CD4-positive, CD25-positive, alpha-beta regulatory T cell (primary cell): Measurements from ENCODE around the gene TRIM56. TPM values are rescaled to one million over a fixed set of nuclear protein-coding genes. Genes with fewer than 3 reads are reported as not detected.
"Not testable (repeated sequence)": the region's sequence is repeated elsewhere in the genome, so short reads cannot be mapped to it uniquely, and the experiment has no call there.

Experiments
- ATAC-seq, 2 donors: fragments of 150-1000 bp; cut with Tn5 transposase; one replicate each; pipeline ENCODE4 v1.10.0; 2021; ENCODE audit warnings: low read depth in 2 of 2, moderate number of reproducible peaks in 2 of 2, moderate library complexity in 1 of 2
- DNase-seq, 3 donors: peaks; one replicate each; pipeline versions ENCODE4 v3.0.0 to v3.0.0-alpha.2; 2012 to 2022; ENCODE audit warnings: mixed read lengths in 1 of 3
- H3K27ac ChIP-seq: one replicate; pipeline ENCODE4 v1.7.0; 2013; ENCODE audit warnings: mild to moderate bottlenecking, low read length; ENCODE audit not compliant: insufficient read depth, poor library complexity, severe bottlenecking
- H3K27me3 ChIP-seq: one replicate; pipeline ENCODE4 v1.7.0; 2013; ENCODE audit warnings: low read length; ENCODE audit not compliant: control insufficient read depth, insufficient read depth
- H3K36me3 ChIP-seq: one replicate; pipeline ENCODE4 v1.7.0; 2013; ENCODE audit warnings: mild to moderate bottlenecking, low read length, moderate library complexity; ENCODE audit not compliant: control insufficient read depth, insufficient read depth
- H3K4me1 ChIP-seq: 2 replicates; pipeline ENCODE4 v1.7.0; 2013; ENCODE audit warnings: mild to moderate bottlenecking, low read length; ENCODE audit not compliant: insufficient read depth, control insufficient read depth, poor library complexity, severe bottlenecking
- H3K4me3 ChIP-seq: one replicate; pipeline ENCODE4 v1.7.0; 2013; ENCODE audit warnings: low read depth, mild to moderate bottlenecking, low read length, moderate library complexity
- H3K9me3 ChIP-seq, 2 experiments: 1 replicate in 1 of 2; 2 replicates in 1 of 2; pipeline ENCODE4 v1.7.0; 2013; ENCODE audit warnings: low read length in 2 of 2, mild to moderate bottlenecking in 1 of 2, moderate library complexity in 1 of 2; ENCODE audit not compliant: control insufficient read depth in 2 of 2
- H3K27ac Mint-ChIP-seq, 3 donors: one replicate each; pipeline ENCODE4 v1.8.0; 2020 to 2022; ENCODE audit warnings: mild to moderate bottlenecking in 3 of 3, mixed read lengths in 3 of 3, moderate library complexity in 2 of 3
- H3K27me3 Mint-ChIP-seq: one replicate; pipeline ENCODE4 v1.8.0; 2022; ENCODE audit warnings: mild to moderate bottlenecking, mixed read lengths
- H3K36me3 Mint-ChIP-seq: one replicate; pipeline ENCODE4 v1.8.0; 2020; ENCODE audit warnings: mixed read lengths
- H3K4me1 Mint-ChIP-seq, 4 donors: one replicate each; pipeline ENCODE4 v1.8.0; 2020 to 2022; ENCODE audit warnings: mixed read lengths in 4 of 4, mild to moderate bottlenecking in 1 of 4
- H3K4me3 Mint-ChIP-seq, 4 donors: one replicate each; pipeline ENCODE4 v1.8.0; 2020 to 2022; ENCODE audit warnings: mild to moderate bottlenecking in 4 of 4, mixed read lengths in 4 of 4, moderate library complexity in 3 of 4
- H3K9me3 Mint-ChIP-seq, 7 donors: one replicate each; pipeline ENCODE4 v1.8.0; 2020 to 2022; ENCODE audit warnings: mixed read lengths in 7 of 7, mild to moderate bottlenecking in 3 of 7, moderate library complexity in 2 of 7
- polyA plus RNA-seq, 4 donors: library from polyadenylated mRNA; unstranded; fragments of 300-500 nt; fragmentation: Illumina TruSeq; gene quantifications; one replicate each; pipeline ENCODE4 v1.2.3, GENCODE V29; 2021
- total RNA-seq: library from RNA; stranded (reverse); gene quantifications from one replicate; pipeline ENCODE4 v1.2.3, GENCODE V29; 2022

Gene TRIM56
- total and polyA plus RNA-seq, 5 donors from 2014 or later = 3.5 to 44.6 (median 7.3) TPM

DNA sequence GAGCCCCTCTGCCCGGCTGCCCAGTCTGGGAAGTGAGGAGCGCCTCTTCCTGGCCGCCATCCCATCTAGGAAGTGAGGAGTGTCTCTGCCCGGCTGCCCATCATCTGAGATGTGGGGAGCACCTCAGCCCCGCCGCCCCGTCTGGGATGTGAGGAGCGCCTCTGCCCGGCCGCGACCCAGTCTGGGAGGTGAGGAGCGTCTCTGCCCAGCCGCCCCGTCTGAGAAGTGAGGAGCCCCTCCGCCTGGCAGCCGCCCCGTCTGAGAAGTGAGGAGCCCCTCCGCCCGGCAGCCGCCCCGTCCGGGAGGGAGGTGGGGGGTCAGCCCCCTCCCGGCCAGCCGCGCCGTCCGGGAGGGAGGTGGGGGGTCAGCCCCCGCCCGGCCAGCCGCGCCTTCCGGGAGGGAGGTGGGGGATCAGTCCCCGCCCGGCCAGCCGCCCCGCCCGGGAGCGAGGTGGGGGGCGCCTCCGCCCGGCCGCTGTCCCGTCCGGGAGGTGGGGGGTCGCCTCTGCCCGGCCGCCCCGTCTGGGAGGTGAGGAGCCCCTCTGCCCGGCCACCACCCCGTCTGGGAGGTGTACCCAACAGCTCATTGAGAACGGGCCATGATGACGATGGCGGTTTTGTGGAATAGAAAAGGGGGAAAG, 7.1 kb downstream of the TRIM56 start:
- DNase-seq, H3K27ac Mint-ChIP-seq, H3K27ac ChIP-seq, H3K9me3 Mint-ChIP-seq, H3K4me1 ChIP-seq, H3K9me3 ChIP-seq, H3K4me3 Mint-ChIP-seq, H3K4me3 ChIP-seq, H3K27me3 ChIP-seq, H3K27me3 Mint-ChIP-seq, ATAC-seq: not testable (repeated sequence)
- Mint-ChIP-seq H3K36me3 (peaks cover 18% of the 10 kb centered on the region), H3K4me1 (peaks cover 0 to 34% (median 25%) of the 10 kb centered on the region in 4 donors)
- peaks cover 25% of the 10 kb centered on the region for H3K36me3 ChIP-seq

DNA sequence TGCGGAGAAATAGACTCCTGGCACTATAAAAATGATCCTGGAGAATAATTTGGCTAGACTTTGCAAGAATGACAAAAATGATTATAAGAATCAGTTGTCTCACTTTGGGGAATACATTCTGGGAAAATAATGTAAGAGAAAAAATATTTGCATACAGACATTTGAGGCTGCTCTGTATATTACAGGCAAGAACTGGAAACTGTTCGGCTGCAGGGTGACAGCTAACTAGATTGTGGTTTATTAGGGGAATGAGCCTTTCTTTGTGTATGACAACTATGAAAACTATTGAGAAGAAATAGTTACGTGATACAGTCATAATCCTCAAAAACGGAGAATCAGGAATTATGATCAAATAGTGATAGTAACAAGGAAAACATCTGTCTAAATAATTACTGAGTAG, 8.6 kb downstream of the TRIM56 start:
- no peak overlapping the region for H3K4me3 Mint-ChIP-seq
- H3K4me1 Mint-ChIP-seq = peaks cover 0 to 38% (median 22%) of the 10 kb centered on the region in 4 donors
- no peaks in the 10 kb centered on the region for H3K27me3 ChIP-seq
- peaks cover 18% of the 10 kb centered on the region for H3K36me3 Mint-ChIP-seq
- ATAC-seq (no peak), DNase-seq (no peak)
- H3K36me3 ChIP-seq = peaks cover 13% of the 10 kb centered on the region
- no peak overlapping the region for H3K27ac Mint-ChIP-seq
- H3K9me3 ChIP-seq = no peaks in the 10 kb centered on the region
- H3K27me3 Mint-ChIP-seq = peaks cover 7% of the 10 kb centered on the region
- H3K4me3 ChIP-seq = no peak overlapping the region
- H3K27ac ChIP-seq = no peak overlapping the region
- peaks cover 4% of the 10 kb centered on the region for H3K4me1 ChIP-seq
- H3K9me3 Mint-ChIP-seq = no peaks in the 10 kb centered on the region

DNA sequence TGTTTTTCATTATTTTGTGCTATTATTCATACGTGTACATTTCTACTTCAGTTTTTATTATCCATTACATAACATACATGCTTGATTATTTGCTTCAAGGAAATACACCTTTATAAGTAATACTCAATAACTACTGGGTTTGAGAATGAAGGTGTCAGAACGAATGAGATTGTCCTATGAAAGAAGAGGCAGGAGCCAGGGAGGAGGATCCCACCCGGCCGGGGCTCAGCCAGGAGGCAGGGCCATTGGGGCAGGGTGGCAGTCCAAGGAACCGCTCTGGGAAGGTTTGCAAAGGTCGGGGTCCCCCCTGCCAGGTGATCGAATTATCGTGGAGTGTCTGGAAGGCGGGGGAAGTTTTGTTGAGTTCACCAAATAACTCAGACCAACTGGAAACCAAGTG, 9.1 kb downstream of the TRIM56 start:
- Mint-ChIP-seq H3K4me1 (peaks cover 0 to 34% (median 20%) of the 10 kb centered on the region in 4 donors), H3K27ac (no peak overlapping the region), H3K36me3 (peaks cover 18% of the 10 kb centered on the region), H3K9me3 (no peaks in the 10 kb centered on the region), H3K27me3 (peaks cover 7% of the 10 kb centered on the region), H3K4me3 (peak overlapping the region in 1 of 4 donors; percentile 68)
- H3K27ac ChIP-seq = no peak overlapping the region
- DNase-seq = no peak
- no peaks in the 10 kb centered on the region for H3K4me1 ChIP-seq
- H3K9me3 ChIP-seq = no peaks in the 10 kb centered on the region
- H3K36me3 ChIP-seq = peaks cover 9% of the 10 kb centered on the region
- no peaks in the 10 kb centered on the region for H3K27me3 ChIP-seq
- H3K4me3 ChIP-seq = no peak overlapping the region
- ATAC-seq = no peak

DNA sequence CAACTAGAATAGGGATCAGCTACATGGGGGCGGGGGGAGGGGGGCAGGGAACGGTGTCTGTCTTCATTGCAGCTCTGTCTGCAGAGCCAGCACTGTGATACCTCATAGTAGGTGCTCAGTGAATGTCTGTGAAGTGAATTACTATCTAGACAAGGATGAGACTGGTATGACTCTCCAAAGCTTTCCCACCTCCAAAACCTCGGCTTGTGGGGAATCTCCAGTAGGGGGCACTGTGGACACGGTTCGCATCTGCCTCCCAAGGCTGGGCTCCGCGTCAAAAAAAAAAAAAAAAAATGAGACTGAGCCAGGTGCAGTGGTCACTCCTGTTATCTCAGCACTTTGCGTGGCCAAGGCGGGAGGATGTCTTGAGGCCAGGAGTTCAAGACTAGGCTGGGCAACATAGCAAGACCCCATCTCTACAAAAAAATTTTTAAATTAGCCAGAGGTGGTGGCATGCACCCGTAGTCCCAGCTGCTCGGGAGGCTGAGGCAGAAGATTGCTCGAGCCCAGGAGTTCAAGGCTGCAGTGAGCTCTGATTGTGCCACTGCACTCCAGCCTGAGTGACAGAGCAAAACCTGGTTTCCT, 9.6 kb downstream of the TRIM56 start:
- peak overlapping the region in 1 of 4 donors; percentile 71 for H3K4me3 Mint-ChIP-seq
- H3K36me3 Mint-ChIP-seq = peaks cover 18% of the 10 kb centered on the region
- no peaks in the 10 kb centered on the region for H3K9me3 Mint-ChIP-seq
- no peaks in the 10 kb centered on the region for H3K9me3 ChIP-seq
- peaks cover 9% of the 10 kb centered on the region for H3K27me3 Mint-ChIP-seq
- H3K4me1 Mint-ChIP-seq = peaks cover 0 to 29% (median 18%) of the 10 kb centered on the region in 4 donors
- no peaks in the 10 kb centered on the region for H3K4me1 ChIP-seq
- H3K36me3 ChIP-seq = peaks cover 7% of the 10 kb centered on the region
- DNase-seq (no peak), ATAC-seq (no peak)
- no peak overlapping the region for H3K4me3 ChIP-seq
- no peak overlapping the region for H3K27ac ChIP-seq
- no peak overlapping the region for H3K27ac Mint-ChIP-seq
- no peaks in the 10 kb centered on the region for H3K27me3 ChIP-seq

DNA sequence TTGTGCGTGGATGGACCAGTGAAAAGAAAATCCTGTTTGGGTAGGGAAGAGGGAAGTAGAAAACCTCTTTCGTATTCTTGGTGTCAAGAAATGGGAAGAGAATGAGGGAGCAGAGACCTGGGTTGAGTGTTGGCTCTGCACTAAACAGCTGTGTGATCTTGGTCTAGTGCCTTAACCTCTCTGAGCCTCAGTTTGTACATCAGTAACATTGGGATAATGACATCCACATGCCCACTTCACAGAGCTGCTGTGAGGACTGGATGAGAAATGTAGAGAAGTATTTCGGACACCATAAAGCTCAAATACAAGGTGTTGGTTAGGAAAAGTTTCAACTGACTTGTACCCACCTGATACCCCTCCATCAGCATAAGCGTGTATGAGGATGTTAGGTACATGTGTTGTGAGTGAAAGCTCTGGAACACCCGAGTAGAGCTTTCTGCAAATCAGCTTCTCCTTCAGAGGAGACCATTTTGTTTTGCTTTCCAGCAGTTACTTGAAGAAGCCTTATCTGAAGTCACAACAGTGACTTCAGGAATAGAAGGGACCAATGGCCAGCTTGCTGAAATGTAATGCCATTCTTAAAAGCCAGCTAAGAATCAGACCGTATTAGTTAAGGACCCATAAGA, 11.2 kb downstream of the TRIM56 start:
- ATAC-seq = no peak
- H3K36me3 ChIP-seq = no peaks in the 10 kb centered on the region
- H3K9me3 Mint-ChIP-seq = no peaks in the 10 kb centered on the region
- no peak overlapping the region for H3K4me3 Mint-ChIP-seq
- H3K36me3 Mint-ChIP-seq = peaks cover 11% of the 10 kb centered on the region
- H3K9me3 ChIP-seq = no peaks in the 10 kb centered on the region
- no peak overlapping the region for H3K27ac ChIP-seq
- H3K27me3 ChIP-seq = no peaks in the 10 kb centered on the region
- H3K4me1 ChIP-seq = no peaks in the 10 kb centered on the region
- peaks cover 0 to 20% (median 16%) of the 10 kb centered on the region in 4 donors for H3K4me1 Mint-ChIP-seq
- no peak for DNase-seq
- no peak overlapping the region for H3K4me3 ChIP-seq
- H3K27ac Mint-ChIP-seq = peak overlapping the region in 2 of 3 donors; percentile 25 to 52
- peaks cover 23% of the 10 kb centered on the region for H3K27me3 Mint-ChIP-seq

DNA sequence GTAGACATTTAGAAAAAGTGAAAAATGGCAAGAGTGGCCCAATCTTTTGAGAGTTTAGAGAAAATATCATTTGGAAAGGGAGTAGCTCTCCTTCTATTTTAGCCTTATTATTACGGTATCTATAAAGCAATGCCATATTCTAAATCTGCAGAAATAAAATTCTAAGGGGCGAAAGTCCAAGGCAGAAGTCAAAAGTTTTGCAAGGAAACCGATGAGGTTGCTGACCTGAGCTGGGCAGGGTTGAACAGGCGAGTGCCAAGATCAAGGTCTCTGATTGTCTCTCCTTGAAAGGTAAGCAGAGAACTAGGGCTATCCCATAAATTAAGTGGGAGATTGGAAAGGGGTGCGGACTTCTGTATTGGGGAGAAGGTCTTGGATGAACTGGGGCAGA, 11.7 kb downstream of the TRIM56 start:
- Histone ChIP-seq H3K9me3 (no peaks in the 10 kb centered on the region), H3K4me1 (no peaks in the 10 kb centered on the region), H3K4me3 (no peak overlapping the region), H3K27me3 (no peaks in the 10 kb centered on the region), H3K36me3 (no peaks in the 10 kb centered on the region), H3K27ac (no peak overlapping the region)
- Mint-ChIP-seq H3K27ac (peak overlapping the region in 1 of 3 donors; percentile 11), H3K27me3 (peaks cover 23% of the 10 kb centered on the region), H3K9me3 (no peaks in the 10 kb centered on the region), H3K36me3 (peaks cover 11% of the 10 kb centered on the region), H3K4me3 (peak overlapping the region in 1 of 4 donors; percentile 8), H3K4me1 (peaks cover 0 to 20% (median 15%) of the 10 kb centered on the region in 4 donors)
- ATAC-seq (no peak), DNase-seq (no peak)

DNA sequence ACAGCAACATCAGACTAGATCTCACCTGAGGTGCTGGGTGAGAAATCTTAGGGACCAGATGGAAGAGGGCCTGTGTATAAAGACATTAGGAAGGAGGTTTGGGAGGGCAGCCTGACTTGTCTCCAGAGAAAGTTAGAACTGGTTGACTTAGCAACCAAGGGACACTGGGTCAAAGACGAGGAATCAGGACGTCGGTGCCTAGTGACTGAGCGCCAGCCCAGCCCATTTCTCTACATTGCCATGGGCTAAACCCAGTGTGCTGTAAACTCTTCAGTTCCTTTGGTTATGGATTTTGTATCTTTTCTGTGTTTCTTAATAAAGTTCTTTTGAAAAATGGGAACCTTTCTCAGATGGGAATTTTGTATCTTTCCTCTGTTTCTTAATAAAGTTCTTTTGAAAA, 12.3 kb downstream of the TRIM56 start:
- peaks cover 0 to 20% (median 15%) of the 10 kb centered on the region in 4 donors for H3K4me1 Mint-ChIP-seq
- no peaks in the 10 kb centered on the region for H3K27me3 ChIP-seq
- H3K9me3 Mint-ChIP-seq = no peaks in the 10 kb centered on the region
- H3K4me3 ChIP-seq = no peak overlapping the region
- H3K9me3 ChIP-seq = no peaks in the 10 kb centered on the region
- no peak overlapping the region for H3K27ac Mint-ChIP-seq
- H3K36me3 Mint-ChIP-seq = peaks cover 11% of the 10 kb centered on the region
- no peaks in the 10 kb centered on the region for H3K4me1 ChIP-seq
- H3K27ac ChIP-seq = no peak overlapping the region
- peaks cover 23% of the 10 kb centered on the region for H3K27me3 Mint-ChIP-seq
- DNase-seq (no peak), ATAC-seq (no peak)
- H3K36me3 ChIP-seq = no peaks in the 10 kb centered on the region
- peak overlapping the region in 1 of 4 donors; percentile 8 for H3K4me3 Mint-ChIP-seq
